Lower leg skin (tissue), 4 donors: ENCODE data around the gene FILIP1L. TPM values are rescaled to one million over a fixed set of nuclear protein-coding genes. Genes with fewer than 3 reads are reported as not detected.

Source experiments
- DNase-seq, 2 donors: peaks; one replicate each; pipeline ENCODE4 v3.0.0-alpha.2; 2019; ENCODE audit warnings: low spot score in 2 of 2
- H3K4me3 ChIP-seq: fragments of 200-600 bp; sonication (generic); 2 replicates; pipeline ENCODE4 v1.5.1; 2017; ENCODE audit warnings: mild to moderate bottlenecking, low read depth; ENCODE audit not compliant: poor library complexity, severe bottlenecking
- POLR2A ChIP-seq, 2 donors: fragments of 450-650 bp; IDR thresholded peaks; one replicate each; pipeline ENCODE4 v1.6.1; 2016 to 2017; ENCODE audit warnings: antibody characterized with exemption in 2 of 2, mild to moderate bottlenecking in 1 of 2, moderate library complexity in 1 of 2
- WGBS, 2 donors: methylation state at CpG; one replicate each; pipeline ENCODE4 v1.1.5; 2018; 5-methylcytosine and 5-hydroxymethylcytosine counted together
- intact Hi-C: fragments of 100-400 bp; cut with DNase I; formaldehyde crosslinking; loops from one replicate; pipeline ENCODE4 v1.15.0; 2023; ENCODE audit warnings: low total_unique reads
- total RNA-seq, 4 donors: library from RNA; depleted of rRNA; stranded (reverse); fragments of >200 nt; gene quantifications; one replicate each; pipeline ENCODE4 v1.1.0, GENCODE V29; 2016
- TF ChIP-seq, protein P1 (sequence below), 3 donors: fragments of 450-650 bp; IDR thresholded peaks; one replicate each; pipeline ENCODE4 v1.5.1; 2016; ENCODE audit warnings: antibody characterized with exemption in 3 of 3, mild to moderate bottlenecking in 3 of 3, moderate library complexity in 2 of 3

The FILIP1L gene
- total RNA-seq, 4 donors from 2014 or later, result 17.5 to 33.9 (median 22.1) TPM

DNA sequence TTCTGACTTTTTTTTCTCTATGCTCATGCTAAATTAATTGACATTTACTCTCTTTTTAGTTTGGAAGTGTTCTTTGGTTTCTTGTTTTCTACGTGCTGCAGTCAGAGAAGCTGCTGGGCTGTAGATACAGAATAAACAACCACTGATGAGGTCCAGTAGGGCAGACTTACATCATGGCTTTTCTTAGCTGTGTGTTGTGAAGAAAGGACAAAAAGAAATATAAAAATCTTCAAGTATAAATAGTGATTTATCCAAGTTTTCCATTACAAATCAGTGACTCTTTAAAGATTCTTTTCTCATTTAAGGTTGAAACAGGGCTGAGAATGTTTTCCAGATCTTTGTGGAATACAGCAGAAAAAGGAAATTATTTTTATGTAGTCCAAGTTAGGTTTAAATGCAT, 174.4 kb downstream of the FILIP1L start:
- intact Hi-C loops, result no loop called here
- no peak for DNase-seq
- WGBS, 2 donors, result 65 to 72% methylated on average over 1 of the region's 1 CpG
- H3K4me3 ChIP-seq, result no peak overlapping the region
- TF ChIP-seq POLR2A (IDR thresholded peaks at IDR 0.05), result no peak
- TF ChIP-seq, protein P1, sequence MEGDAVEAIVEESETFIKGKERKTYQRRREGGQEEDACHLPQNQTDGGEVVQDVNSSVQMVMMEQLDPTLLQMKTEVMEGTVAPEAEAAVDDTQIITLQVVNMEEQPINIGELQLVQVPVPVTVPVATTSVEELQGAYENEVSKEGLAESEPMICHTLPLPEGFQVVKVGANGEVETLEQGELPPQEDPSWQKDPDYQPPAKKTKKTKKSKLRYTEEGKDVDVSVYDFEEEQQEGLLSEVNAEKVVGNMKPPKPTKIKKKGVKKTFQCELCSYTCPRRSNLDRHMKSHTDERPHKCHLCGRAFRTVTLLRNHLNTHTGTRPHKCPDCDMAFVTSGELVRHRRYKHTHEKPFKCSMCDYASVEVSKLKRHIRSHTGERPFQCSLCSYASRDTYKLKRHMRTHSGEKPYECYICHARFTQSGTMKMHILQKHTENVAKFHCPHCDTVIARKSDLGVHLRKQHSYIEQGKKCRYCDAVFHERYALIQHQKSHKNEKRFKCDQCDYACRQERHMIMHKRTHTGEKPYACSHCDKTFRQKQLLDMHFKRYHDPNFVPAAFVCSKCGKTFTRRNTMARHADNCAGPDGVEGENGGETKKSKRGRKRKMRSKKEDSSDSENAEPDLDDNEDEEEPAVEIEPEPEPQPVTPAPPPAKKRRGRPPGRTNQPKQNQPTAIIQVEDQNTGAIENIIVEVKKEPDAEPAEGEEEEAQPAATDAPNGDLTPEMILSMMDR (IDR thresholded peaks at IDR 0.05), result no peak

DNA sequence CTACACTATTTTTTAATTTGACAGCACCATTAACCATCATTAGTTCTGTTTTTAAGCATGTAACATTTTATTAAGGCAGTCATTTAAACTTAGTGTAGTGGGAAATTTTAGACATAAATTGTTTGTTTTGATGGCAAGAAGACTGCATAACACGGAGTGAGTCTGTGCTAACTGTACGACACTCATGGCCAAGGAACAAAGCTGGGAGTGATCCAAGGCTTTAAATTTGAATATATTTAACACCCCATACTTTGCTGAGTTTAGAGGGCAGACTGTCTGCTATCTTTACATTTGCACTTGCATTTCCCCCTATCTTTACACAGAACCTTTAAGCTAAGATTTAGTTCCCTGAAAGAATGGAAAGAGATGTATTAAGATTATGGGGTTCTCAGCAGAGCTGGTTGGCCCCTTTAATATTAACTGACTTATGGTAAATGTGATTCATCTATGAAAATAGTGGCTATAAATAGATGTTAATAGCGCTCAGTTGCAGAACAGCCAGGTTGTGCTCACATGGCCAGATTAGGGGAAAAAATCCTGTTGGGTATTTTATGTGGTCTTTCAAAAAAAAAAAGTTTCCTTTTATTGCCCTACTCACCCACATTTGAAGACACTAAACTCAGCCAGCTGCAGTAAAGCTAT, 175.9 kb downstream of the FILIP1L start:
- no peak for DNase-seq
- H3K4me3 ChIP-seq, result no peak overlapping the region
- intact Hi-C loops, result no loop called here
- TF ChIP-seq, protein P1 (IDR thresholded peaks at IDR 0.05), result no peak
- no peak for TF ChIP-seq POLR2A (IDR thresholded peaks at IDR 0.05)
- 30 to 45% methylated on average over 3 of the region's 3 CpGs for WGBS, 2 donors

DNA sequence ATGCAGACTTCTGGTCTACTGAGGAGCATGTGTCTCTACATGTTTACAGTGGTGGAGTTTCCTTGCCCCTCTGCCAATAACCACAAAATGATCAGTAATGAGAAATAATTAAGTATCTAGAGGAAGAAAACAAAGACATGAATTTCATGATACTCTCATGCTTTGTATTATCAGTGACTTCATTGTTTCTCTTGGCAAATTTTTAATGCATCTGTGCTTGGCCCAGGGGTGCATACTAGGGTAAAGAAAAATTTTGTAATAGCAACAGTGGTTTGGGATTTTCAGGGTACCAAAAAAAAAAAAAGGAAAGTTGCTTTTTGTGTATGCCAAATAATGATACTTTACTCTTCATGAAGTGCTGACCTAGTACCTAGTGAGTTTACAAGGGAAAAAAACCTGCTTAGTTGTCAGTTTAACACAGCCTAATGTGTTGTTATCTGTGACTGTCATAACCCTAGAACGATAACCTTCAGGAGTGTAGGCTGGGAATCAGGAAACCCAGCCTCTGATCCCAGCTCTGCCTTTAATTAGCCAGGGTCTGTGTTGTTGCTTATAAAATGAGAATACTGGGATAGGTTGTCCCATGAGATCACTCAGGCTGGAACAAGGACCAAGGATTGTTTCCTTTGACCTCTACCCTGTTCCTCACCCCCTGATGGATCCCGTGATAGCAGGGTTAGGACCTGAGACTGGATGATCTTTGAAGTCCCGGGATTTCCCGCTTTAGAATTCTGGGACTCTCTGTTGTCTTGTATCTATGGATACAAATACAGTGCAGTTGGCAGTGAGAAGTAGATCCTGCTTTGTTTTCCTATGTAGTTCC, 179.1 kb downstream of the FILIP1L start:
- no peak overlapping the region for H3K4me3 ChIP-seq
- intact Hi-C loops, result no loop called here
- TF ChIP-seq, protein P1 (IDR thresholded peaks at IDR 0.05), result no peak
- TF ChIP-seq POLR2A (IDR thresholded peaks at IDR 0.05), result no peak
- 10 to 19% methylated on average over 4 of the region's 4 CpGs for WGBS, 2 donors
- DNase-seq, result no peak

DNA sequence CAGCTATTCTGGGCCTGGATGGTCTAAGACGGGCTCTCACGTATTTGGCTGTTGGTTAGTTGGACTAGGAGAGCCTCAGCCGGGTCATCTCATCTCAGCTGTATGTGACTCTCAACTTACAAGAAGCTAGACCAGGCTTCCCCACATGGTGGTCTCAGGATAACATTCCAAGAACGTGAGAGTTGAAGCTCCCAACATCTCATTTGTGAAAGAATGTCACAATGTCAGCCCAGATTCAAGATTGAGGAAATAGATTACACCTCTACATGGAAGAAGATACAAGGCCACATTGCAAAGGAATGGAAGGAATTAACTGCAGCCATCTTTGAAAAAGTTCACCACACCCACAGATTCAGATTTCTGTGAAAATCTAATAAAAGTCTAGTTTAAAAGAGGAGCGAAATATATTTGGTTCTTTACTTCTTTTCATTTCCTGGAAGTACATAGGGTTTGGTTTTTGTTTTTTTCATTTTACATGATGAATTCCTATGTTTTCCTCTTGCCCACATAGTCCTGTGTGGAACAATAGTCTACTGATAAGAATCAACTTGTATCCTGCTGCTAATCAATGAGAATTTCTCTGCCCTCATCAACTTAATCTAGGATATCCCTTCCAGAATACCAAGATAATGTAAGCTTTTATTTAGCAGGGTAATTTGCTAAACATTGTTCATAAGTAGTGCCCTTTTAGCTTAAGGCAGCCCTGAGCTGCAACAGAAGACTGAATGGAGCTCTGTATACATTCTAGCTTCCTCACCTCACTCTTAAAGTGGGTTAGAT, 180.1 kb downstream of the FILIP1L start:
- TF ChIP-seq POLR2A (IDR thresholded peaks at IDR 0.05), result no peak
- TF ChIP-seq, protein P1 (IDR thresholded peaks at IDR 0.05), result no peak
- no peak for DNase-seq
- intact Hi-C loops, result no loop called here
- 93 to 97% methylated on average over 5 of the region's 5 CpGs for WGBS, 2 donors
- H3K4me3 ChIP-seq, result no peak overlapping the region

DNA sequence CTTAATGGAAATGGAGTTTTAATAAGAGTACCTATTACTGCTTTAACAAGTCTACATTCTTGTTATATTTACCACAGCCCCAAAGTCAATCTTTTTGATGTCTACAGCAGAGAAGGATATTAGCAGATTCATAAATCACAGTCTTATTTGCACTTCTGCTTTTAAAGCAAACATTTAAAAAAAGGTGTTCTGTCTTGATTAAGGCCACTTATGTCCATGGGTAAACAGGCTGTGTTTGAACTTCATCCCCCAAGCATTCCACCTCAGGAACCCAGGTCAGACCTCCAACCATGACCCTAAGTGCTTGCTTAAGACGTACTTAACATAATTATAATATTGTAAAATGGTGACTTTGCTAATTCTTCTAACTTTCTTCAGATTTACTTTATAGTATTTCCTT, 183.2 kb downstream of the FILIP1L start:
- TF ChIP-seq, protein P1 (IDR thresholded peaks at IDR 0.05), result no peak
- TF ChIP-seq POLR2A (IDR thresholded peaks at IDR 0.05), result no peak
- DNase-seq, result no peak
- H3K4me3 ChIP-seq, result no peak overlapping the region
- intact Hi-C loops, result no loop called here
- 97 to 100% methylated on average over 1 of the region's 1 CpG for WGBS, 2 donors
